H1 (cell line): ENCODE data around the gene CTU1. TPM values are rescaled to one million over a fixed set of nuclear protein-coding genes. Genes with fewer than 3 reads are reported as not detected.

ENCODE experiments used
- CTCF ChIA-PET: fragments of 300-600 bp; sonication (Branson Sonifier 250); formaldehyde crosslinking; loops from one replicate; lab custom pipeline; 2021; ENCODE audit not compliant: partially characterized antibody; lab: Charles Lee
- POLR2A ChIA-PET: fragments of 300-600 bp; sonication (Branson Sonifier 250); formaldehyde crosslinking; loops from one replicate; lab custom pipeline; 2021; ENCODE audit warnings: inconsistent platforms; ENCODE audit not compliant: partially characterized antibody; lab: Charles Lee
- DNase-seq, 2 experiments: peaks; one replicate each; pipeline versions ENCODE4 v3.0.0 to v3.0.0-alpha.2; 2010 to 2022; ENCODE audit warnings: low spot score in 2 of 2, low read depth in 1 of 2, mixed read lengths in 1 of 2
- FAIRE-seq: peaks from 2 replicates; lab custom pipeline; 2011; peaks lifted over from hg19 to GRCh38; lab: Jason Lieb, UNC
- H2AFZ ChIP-seq: 2 replicates; pipeline ENCODE4 v1.8.1; 2012; ENCODE audit warnings: low read length, inconsistent platforms
- H2AK5ac ChIP-seq: 2 replicates; pipeline ENCODE4 v1.6.1; 2013; ENCODE audit warnings: low read depth, low read length
- H2BK120ac ChIP-seq: replicated peaks from 2 replicates; pipeline ENCODE3; 2013; ENCODE audit warnings: low read depth, low read length, inconsistent platforms
- H2BK12ac ChIP-seq: 2 replicates; pipeline ENCODE4 v1.6.1; 2013; ENCODE audit warnings: low read depth, low read length
- H2BK15ac ChIP-seq: 2 replicates; pipeline ENCODE4 v1.6.1; 2013; ENCODE audit warnings: low read length
- H2BK20ac ChIP-seq: 2 replicates; pipeline ENCODE4 v1.6.1; 2013; ENCODE audit warnings: low read length
- H2BK5ac ChIP-seq: 2 replicates; pipeline ENCODE4 v1.6.1; 2013; ENCODE audit warnings: low read depth, low read length
- H3K14ac ChIP-seq: 2 replicates; pipeline ENCODE4 v1.6.1; 2013; ENCODE audit warnings: inconsistent platforms; ENCODE audit not compliant: insufficient read length
- H3K18ac ChIP-seq: 2 replicates; pipeline ENCODE4 v1.6.1; 2013; ENCODE audit warnings: low read length; ENCODE audit errors: extremely low read depth
- H3K23ac ChIP-seq: 2 replicates; pipeline ENCODE4 v1.6.1; 2013; ENCODE audit warnings: inconsistent platforms; ENCODE audit not compliant: insufficient read length
- H3K23me2 ChIP-seq: 2 replicates; pipeline ENCODE4 v1.6.1; 2013; ENCODE audit warnings: low read depth, low read length
- H3K27ac ChIP-seq: 2 replicates; pipeline ENCODE4 v1.6.1; 2011; ENCODE audit warnings: low read depth, low read length, inconsistent platforms
- H3K27me3 ChIP-seq, 4 experiments: replicated peaks in 1 of 4; 1 replicate in 1 of 4; 2 replicates in 3 of 4; pipeline versions ENCODE4 v1.6.1 to v1.8.1; 2011 to 2013; ENCODE audit warnings: low read length in 3 of 4, mild to moderate bottlenecking in 3 of 4, inconsistent platforms in 2 of 4, mixed read lengths in 2 of 4, moderate library complexity in 1 of 4; ENCODE audit not compliant: control insufficient read depth in 3 of 4, insufficient read depth in 3 of 4; ENCODE audit errors: extremely low read depth in 1 of 4
- H3K36me3 ChIP-seq, 4 experiments: 2 replicates each; pipeline versions ENCODE4 v1.6.1 to v1.8.1; 2011 to 2013; ENCODE audit warnings: mild to moderate bottlenecking in 4 of 4, low read length in 3 of 4, moderate library complexity in 2 of 4, control low read depth in 1 of 4, inconsistent platforms in 1 of 4; ENCODE audit not compliant: insufficient read depth in 4 of 4, control insufficient read depth in 2 of 4
- H3K4ac ChIP-seq: replicated peaks from 2 replicates; pipeline ENCODE3; 2013; ENCODE audit warnings: low read length, low read depth, mixed read lengths, inconsistent platforms; ENCODE audit not compliant: insufficient read length
- H3K4me1 ChIP-seq, 4 experiments: replicated peaks in 1 of 4; 1 replicate in 1 of 4; 2 replicates in 3 of 4; pipeline versions ENCODE4 v1.6.1 to v1.8.1; 2011 to 2013; ENCODE audit warnings: low read length in 3 of 4, inconsistent platforms in 2 of 4, mixed read lengths in 1 of 4; ENCODE audit not compliant: insufficient read depth in 4 of 4, control insufficient read depth in 3 of 4
- H3K4me2 ChIP-seq, 2 experiments: 2 replicates each; pipeline versions ENCODE4 v1.6.1 to v1.8.1; 2011 to 2013; ENCODE audit warnings: low read depth in 2 of 2, low read length in 2 of 2, control low read depth in 1 of 2, inconsistent platforms in 1 of 2, mild to moderate bottlenecking in 1 of 2; ENCODE audit not compliant: insufficient read depth in 1 of 2
- H3K4me3 ChIP-seq, 4 experiments: fragments of 200-600, 300-600 bp in 1 of 4; sonication (generic), shearing (Covaris generic), sonication (Bioruptor Twin) in 1 of 4; 2 replicates each; pipeline versions ENCODE4 v1.5.1 to v1.8.1; 2011 to 2016; ENCODE audit warnings: low read length in 4 of 4, low read depth in 3 of 4, control low read depth in 2 of 4, inconsistent platforms in 2 of 4, mild to moderate bottlenecking in 2 of 4, mixed read lengths in 1 of 4, moderate library complexity in 1 of 4; ENCODE audit not compliant: insufficient read depth in 2 of 4; ENCODE audit errors: extremely low read depth in 1 of 4
- H3K56ac ChIP-seq: replicated peaks from 2 replicates; pipeline ENCODE3; 2013; ENCODE audit warnings: low read depth, mild to moderate bottlenecking, mixed read lengths, low read length, inconsistent platforms; ENCODE audit not compliant: insufficient read length
- H3K79me1 ChIP-seq: 2 replicates; pipeline ENCODE4 v1.6.1; 2013; ENCODE audit warnings: low read depth, low read length, control low read depth
- H3K79me2 ChIP-seq, 2 experiments: 2 replicates each; pipeline versions ENCODE4 v1.6.1 to v1.8.1; 2012 to 2013; ENCODE audit warnings: low read length in 2 of 2, mild to moderate bottlenecking in 2 of 2, inconsistent platforms in 1 of 2; ENCODE audit not compliant: insufficient read depth in 2 of 2, control insufficient read depth in 1 of 2
- H3K9ac ChIP-seq, 4 experiments: replicated peaks in 1 of 4; 1 replicate in 1 of 4; 2 replicates in 3 of 4; pipeline versions ENCODE4 v1.6.1 to v1.8.1; 2011 to 2013; ENCODE audit warnings: low read depth in 3 of 4, low read length in 3 of 4, control low read depth in 2 of 4, mild to moderate bottlenecking in 2 of 4, moderate library complexity in 2 of 4, inconsistent platforms in 1 of 4; ENCODE audit errors: extremely low read depth in 1 of 4
- H3K9me3 ChIP-seq, 2 experiments: 2 replicates each; pipeline versions ENCODE4 v1.6.1 to v1.8.1; 2012 to 2013; ENCODE audit warnings: mild to moderate bottlenecking in 2 of 2, moderate library complexity in 2 of 2, control low read depth in 1 of 2, inconsistent platforms in 1 of 2, low read depth in 1 of 2, low read length in 1 of 2, mixed read lengths in 1 of 2; ENCODE audit not compliant: insufficient read depth in 2 of 2
- H4K20me1 ChIP-seq, 2 experiments: replicated peaks in 1 of 2; 2 replicates each; pipeline versions ENCODE3 to v1.8.1; 2011 to 2013; ENCODE audit warnings: inconsistent platforms in 2 of 2, low read length in 2 of 2, mild to moderate bottlenecking in 1 of 2; ENCODE audit not compliant: insufficient read depth in 2 of 2, control insufficient read depth in 1 of 2
- H4K5ac ChIP-seq: 2 replicates; pipeline ENCODE4 v1.6.1; 2013; ENCODE audit warnings: low read length, low read depth, mixed read lengths, inconsistent platforms; ENCODE audit not compliant: insufficient read length
- H4K8ac ChIP-seq: 2 replicates; pipeline ENCODE4 v1.8.0; 2013; ENCODE audit warnings: mild to moderate bottlenecking, moderate library complexity, low read length, inconsistent platforms; ENCODE audit not compliant: insufficient read depth; ENCODE audit errors: extremely low read depth
- H4K91ac ChIP-seq: replicated peaks from 2 replicates; pipeline ENCODE3; 2013; ENCODE audit warnings: low read length, mixed read lengths, inconsistent platforms; ENCODE audit not compliant: insufficient read length
- BRCA1 ChIP-seq: IDR thresholded peaks from 2 replicates; pipeline ENCODE4 v1.6.1; 2012; ENCODE audit warnings: low read depth, low read length, improper control_type of control experiment
- CTCF ChIP-seq, 3 experiments: IDR thresholded peaks; 1 replicate in 2 of 3; 2 replicates in 1 of 3; pipeline versions ENCODE4 v1.5.1 to v1.6.1; 2011; ENCODE audit warnings: low read length in 3 of 3, mild to moderate bottlenecking in 3 of 3, inconsistent platforms in 2 of 3, low read depth in 1 of 3, moderate library complexity in 1 of 3; ENCODE audit not compliant: insufficient read depth in 1 of 3; ENCODE audit errors: control extremely low read depth in 1 of 3
- JUND ChIP-seq: IDR thresholded peaks from 2 replicates; pipeline ENCODE4 v1.6.1; 2011; ENCODE audit warnings: mild to moderate bottlenecking, improper control_type of control experiment, low read length
- KDM1A ChIP-seq: fragments of 200-600, 300-600 bp; sonication (generic); IDR thresholded peaks from 2 replicates; pipeline ENCODE4 v1.7.1; 2016; ENCODE audit warnings: mild to moderate bottlenecking, low read length, borderline replicate concordance
- KDM4A ChIP-seq: IDR thresholded peaks from one replicate; pipeline ENCODE4 v1.7.1; 2012; ENCODE audit warnings: low read depth, mild to moderate bottlenecking, moderate library complexity, low read length, inconsistent platforms; ENCODE audit not compliant: severe bottlenecking
- KDM5A ChIP-seq: fragments of 200-600 bp; IDR thresholded peaks from 2 replicates; pipeline ENCODE4 v1.7.1; 2012; ENCODE audit warnings: mild to moderate bottlenecking, low read length, inconsistent platforms, mixed read lengths
- RAD21 ChIP-seq, 2 experiments: IDR thresholded peaks in 1 of 2; conservative IDR thresholded peaks in 1 of 2; 2 replicates each; pipeline ENCODE4 v1.6.1; 2011; ENCODE audit warnings: low read depth in 2 of 2, low read length in 2 of 2, improper control_type of control experiment in 1 of 2, inconsistent platforms in 1 of 2, mild to moderate bottlenecking in 1 of 2, moderate library complexity in 1 of 2
- SUZ12 ChIP-seq: fragments of 200-600 bp; sonication (generic); IDR thresholded peaks from 2 replicates; pipeline ENCODE4 v1.6.1; 2012; ENCODE audit warnings: mild to moderate bottlenecking, inconsistent platforms, low read length, moderate library complexity, mixed read lengths
- WGBS, 2 experiments: shearing (Covaris generic) in 1 of 2; methylation state at CpG; one replicate each; pipeline versions ENCODE4 v1.1.6 to v1.1.7; 2013 to 2015; ENCODE audit warnings: low lambda C conversion rate in 2 of 2, mixed read lengths in 2 of 2, inconsistent platforms in 1 of 2, low coverage in 1 of 2, missing lambda C conversion rate in 1 of 2; ENCODE audit not compliant: insufficient replicate concordance in 2 of 2, insufficient coverage in 1 of 2, insufficient read length in 1 of 2; ENCODE audit errors: extremely low coverage in 1 of 2, missing lambda C conversion rate in 1 of 2; 5-methylcytosine and 5-hydroxymethylcytosine counted together
- polyA plus RNA-seq, 7 experiments: library from polyadenylated mRNA; depleted of rRNA in 3 of 7; stranded (reverse) in 5 of 7; unstranded in 2 of 7; fragments of >200 nt in 5 of 7; fragments of 200-250 nt in 2 of 7; gene quantifications; 1 replicate in 5 of 7; 2 replicates in 1 of 7; 4 replicates in 1 of 7; pipeline versions ENCODE4 v1.2.1 to v1.2.3, GENCODE V29; 2011 to 2013; ENCODE audit warnings: missing spikeins in 2 of 7, mixed read lengths in 2 of 7
- total RNA-seq: library from RNA; stranded (reverse); fragmentation: NEBNext Ultra II Directional; extraction: Animal tissue kit (Norgen Biotek cat#: 25700); gene quantifications from 2 replicates; pipeline ENCODE4 v1.2.1, GENCODE V29; 2021

The CTU1 gene
- total and polyA plus RNA-seq, 2 of the 8 experiments (the other 6 are each of a cell fraction or from before 2014, with no cell fraction given) = 4.6 to 7.2 TPM

GRCh38 chr19:51091895-51092873, 16.0 kb downstream of the CTU1 start:
- POLR2A ChIA-PET = interaction anchor here (0.6 to 0.7 kb wide), 2 partner anchors 70 to 99 kb away, joined by 3 read pairs; no protein-coding TSS in a partner anchor
- no peaks in the 10 kb centered on the region for H3K9me3 ChIP-seq
- H2BK120ac ChIP-seq = no peak overlapping the region
- no peaks in the 10 kb centered on the region for H4K20me1 ChIP-seq
- no peak overlapping the region for H2BK20ac ChIP-seq
- H3K4me3 ChIP-seq = no peak overlapping the region
- no peaks in the 10 kb centered on the region for H3K79me2 ChIP-seq
- no peaks in the 10 kb centered on the region for H3K36me3 ChIP-seq
- no peak overlapping the region for H3K4me2 ChIP-seq
- H3K23ac ChIP-seq = no peak overlapping the region
- no peak overlapping the region for H3K27ac ChIP-seq
- 0 out of 2 replicates have a peak overlapping the region, but pooled peaks have one; percentile 82 for H2AK5ac ChIP-seq
- H2BK5ac ChIP-seq = no peak overlapping the region
- H4K5ac ChIP-seq = no peak overlapping the region
- no peak overlapping the region for H3K18ac ChIP-seq
- WGBS, 2 experiments = 83% methylated on average over 16 of the region's 16 CpGs; no CpG with 5 or more reads in 1 of the 2 experiments
- no peak overlapping the region for H4K8ac ChIP-seq
- H3K27me3 ChIP-seq = no peaks in the 10 kb centered on the region
- H3K14ac ChIP-seq = no peak overlapping the region
- FAIRE-seq = no peak
- H3K9ac ChIP-seq = no peak overlapping the region
- no peaks in the 10 kb centered on the region for H3K79me1 ChIP-seq
- CTCF ChIA-PET = interaction anchor here (0.7 to 8.3 kb wide), 4 partner anchors 44 to 554 kb away, joined by 3 to 269 read pairs (median 10); partner anchors contain the start of genes KLK10 and KLK11
- H3K4me1 ChIP-seq = peaks cover 0 to 5% (median 2%) of the 10 kb centered on the region in 4 experiments; a peak in 5 of 7 replicates
- no peak for DNase-seq
- no peak overlapping the region for H2AFZ ChIP-seq
- H3K4ac ChIP-seq = no peak overlapping the region
- no peak overlapping the region for H2BK12ac ChIP-seq
- H2BK15ac ChIP-seq = no peak overlapping the region
- H3K56ac ChIP-seq = no peak overlapping the region
- no peak overlapping the region for H4K91ac ChIP-seq
- H3K23me2 ChIP-seq = no peaks in the 10 kb centered on the region
- TF ChIP-seq RAD21 (IDR thresholded peaks at IDR 0.05 in 1 of 2, conservative IDR thresholded peaks at IDR 0.05 in 1 of 2; ENCODE audit: low read depth in 2 of 2, low read length in 2 of 2) (no peak), BRCA1 (no peak), SUZ12 (no peak), JUND (no peak), KDM1A (no peak), KDM4A (no peak), KDM5A (no peak), CTCF (IDR thresholded peaks at IDR 0.05; ENCODE audit: control extremely low read depth in 1 of 3, insufficient read depth in 1 of 3, low read depth in 1 of 3, low read length in 3 of 3) (no peak)
